GM23338 (cell line): ENCODE measurements around the gene CCIN. TPM values are rescaled to one million over a fixed set of nuclear protein-coding genes. Genes with fewer than 3 reads are reported as not detected.

ENCODE experiments used
- ATAC-seq: fragments of 200-7000 bp; cut with Tn5 transposase; 3 replicates; pipeline ENCODE4 v1.9.1; 2020
- DNase-seq: peaks from one replicate; pipeline ENCODE4 v3.0.0-alpha.2; 2015; ENCODE audit warnings: low spot score
- H2AFZ ChIP-seq: fragments of 200-600 bp; sonication (generic); 2 replicates; pipeline ENCODE4 v1.8.0; 2016; ENCODE audit warnings: antibody characterized with exemption, mild to moderate bottlenecking, moderate library complexity
- H3F3A ChIP-seq: fragments of 200-600 bp; sonication (generic); replicated peaks from 2 replicates; pipeline ENCODE4 v1.8.0; 2017; ENCODE audit warnings: antibody characterized with exemption, mixed run types, low read depth
- H3K27ac ChIP-seq: fragments of 200-600 bp; sonication (generic); 2 replicates; pipeline ENCODE4 v1.6.1; 2016; ENCODE audit warnings: low read depth
- H3K27me3 ChIP-seq: fragments of 200-600 bp; sonication (generic); 2 replicates; pipeline ENCODE4 v1.8.0; 2016; ENCODE audit warnings: mild to moderate bottlenecking, mixed run types, moderate library complexity; ENCODE audit not compliant: insufficient read depth
- H3K36me3 ChIP-seq: fragments of 200-600 bp; sonication (generic); 2 replicates; pipeline ENCODE4 v1.8.0; 2016; ENCODE audit warnings: mild to moderate bottlenecking; ENCODE audit not compliant: insufficient read depth
- H3K4me1 ChIP-seq: fragments of 200-600 bp; sonication (generic); 2 replicates; pipeline ENCODE4 v1.8.0; 2016; ENCODE audit warnings: mild to moderate bottlenecking, moderate library complexity; ENCODE audit not compliant: insufficient read depth
- H3K4me2 ChIP-seq: fragments of 200-600 bp; sonication (generic); 2 replicates; pipeline ENCODE4 v1.7.1; 2017; ENCODE audit warnings: mixed run types
- H3K4me3 ChIP-seq: fragments of 200-600 bp; sonication (generic); 2 replicates; pipeline ENCODE4 v1.6.1; 2016; ENCODE audit warnings: mixed run types
- H3K79me2 ChIP-seq: fragments of 200-600 bp; sonication (generic); replicated peaks from 2 replicates; pipeline ENCODE4 v1.8.0; 2017; ENCODE audit warnings: mild to moderate bottlenecking; ENCODE audit not compliant: insufficient read depth
- H3K9me2 ChIP-seq: fragments of 200-600 bp; sonication (generic); 2 replicates; pipeline ENCODE4 v1.8.0; 2017; ENCODE audit not compliant: insufficient read depth
- H4K20me1 ChIP-seq: fragments of 200-600 bp; sonication (generic); replicated peaks from 2 replicates; pipeline ENCODE4 v1.8.0; 2017; ENCODE audit warnings: mild to moderate bottlenecking; ENCODE audit not compliant: insufficient read depth
- H3K27ac Mint-ChIP-seq: 2 replicates; pipeline ENCODE4 v1.8.0; 2020; ENCODE audit warnings: inconsistent platforms, mild to moderate bottlenecking, moderate library complexity, mixed read lengths
- H3K27me3 Mint-ChIP-seq: 3 replicates; pipeline ENCODE4 v1.8.0; 2022; ENCODE audit warnings: low read depth, mild to moderate bottlenecking, moderate library complexity, mixed read lengths, inconsistent platforms; ENCODE audit not compliant: insufficient read depth, poor library complexity
- H3K36me3 Mint-ChIP-seq: 3 replicates; pipeline ENCODE4 v1.8.0; 2021; ENCODE audit warnings: low read depth, mild to moderate bottlenecking, inconsistent platforms, moderate library complexity, mixed read lengths
- H3K4me1 Mint-ChIP-seq: 3 replicates; pipeline ENCODE4 v1.8.0; 2020; ENCODE audit warnings: mild to moderate bottlenecking, inconsistent platforms, mixed read lengths
- H3K4me3 Mint-ChIP-seq: 3 replicates; pipeline ENCODE4 v1.8.0; 2021; ENCODE audit warnings: moderate library complexity, mild to moderate bottlenecking, inconsistent platforms, mixed read lengths
- H3K9me3 Mint-ChIP-seq: 3 replicates; pipeline ENCODE4 v1.8.0; 2020; ENCODE audit warnings: moderate library complexity, mild to moderate bottlenecking, inconsistent platforms, mixed read lengths
- JUNB ChIP-seq: IDR thresholded peaks from one replicate; pipeline ENCODE4 v1.6.1; 2016; ENCODE audit warnings: antibody characterized with exemption; ENCODE audit not compliant: unreplicated experiment
- POLR2AphosphoS5 ChIP-seq: IDR thresholded peaks from 2 replicates; pipeline ENCODE4 v1.6.1; 2016; ENCODE audit warnings: antibody characterized with exemption, low read depth
- polyA plus RNA-seq: library from polyadenylated mRNA; unstranded; fragments of >200 nt; fragmentation: Nextera tagmentation; extraction: Ambion mirVana; gene quantifications from 2 replicates; pipeline ENCODE4 v1.2.1, GENCODE V29; 2016
- total RNA-seq: library from RNA; depleted of rRNA; stranded (reverse); fragments of >200 nt; shearing (Covaris generic); gene quantifications from 2 replicates; pipeline ENCODE4 v1.2.3, GENCODE V29; 2014
- TF ChIP-seq, protein P1 (sequence below): fragments of 250-450 bp; sonication (Bioruptor Pico); IDR thresholded peaks from 2 replicates; pipeline ENCODE4 v1.5.0; 2020; ENCODE audit warnings: mild to moderate bottlenecking, moderate library complexity
- TF ChIP-seq, protein P2 (sequence below), 2 experiments: fragments of 200-600 bp in 1 of 2; sonication (generic) in 1 of 2; conservative IDR thresholded peaks; 2 replicates each; pipeline versions ENCODE4 v1.5.1 to v1.6.1; 2016 to 2017; ENCODE audit warnings: antibody characterized with exemption in 2 of 2, low read depth in 2 of 2, mild to moderate bottlenecking in 2 of 2, moderate library complexity in 1 of 2
- TF ChIP-seq, protein P3 (sequence below): IDR thresholded peaks from 2 replicates; pipeline ENCODE4 v1.6.1; 2016; ENCODE audit warnings: antibody characterized with exemption

The CCIN gene
- total and polyA plus RNA-seq, 2 experiments from 2014 or later, result 0.14 TPM; not detected in 1

DNA sequence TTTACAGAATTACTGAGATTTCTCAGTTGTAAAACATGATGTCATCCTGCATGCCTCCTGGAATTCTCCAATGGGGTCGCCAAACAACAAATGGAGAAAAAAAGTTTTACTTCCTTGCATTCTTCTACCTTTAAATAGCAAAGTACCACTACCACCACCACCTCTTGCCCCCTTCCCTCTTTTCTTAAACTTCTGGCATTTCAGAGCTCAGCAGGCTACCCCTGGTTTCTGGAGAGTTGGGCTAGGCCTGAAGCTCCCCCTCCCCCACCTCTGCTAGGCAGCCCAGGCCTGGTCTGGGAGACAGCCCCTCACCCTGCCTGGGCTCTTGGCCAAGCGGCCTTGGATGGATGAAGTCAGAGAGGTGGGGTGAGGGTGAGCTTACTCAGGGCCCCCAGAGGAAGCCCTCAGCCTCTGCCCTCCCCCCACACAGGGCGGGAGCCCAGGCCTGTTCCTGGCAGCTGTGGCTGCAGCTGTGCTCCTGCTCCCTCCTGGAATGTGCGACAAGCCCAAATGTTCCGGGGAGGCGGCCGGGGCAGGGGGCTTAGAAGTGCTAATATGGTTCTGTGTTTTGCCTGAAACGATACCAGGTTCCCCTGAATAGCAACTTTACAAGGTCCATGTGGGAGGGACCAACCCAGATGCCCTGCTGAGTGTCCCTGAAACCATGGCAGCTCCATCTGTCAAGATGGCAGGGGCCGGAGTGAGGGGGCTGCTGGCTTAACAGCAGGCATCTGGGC is 6.0 kb upstream of the CCIN start (continued):
- TF ChIP-seq, protein P1, sequence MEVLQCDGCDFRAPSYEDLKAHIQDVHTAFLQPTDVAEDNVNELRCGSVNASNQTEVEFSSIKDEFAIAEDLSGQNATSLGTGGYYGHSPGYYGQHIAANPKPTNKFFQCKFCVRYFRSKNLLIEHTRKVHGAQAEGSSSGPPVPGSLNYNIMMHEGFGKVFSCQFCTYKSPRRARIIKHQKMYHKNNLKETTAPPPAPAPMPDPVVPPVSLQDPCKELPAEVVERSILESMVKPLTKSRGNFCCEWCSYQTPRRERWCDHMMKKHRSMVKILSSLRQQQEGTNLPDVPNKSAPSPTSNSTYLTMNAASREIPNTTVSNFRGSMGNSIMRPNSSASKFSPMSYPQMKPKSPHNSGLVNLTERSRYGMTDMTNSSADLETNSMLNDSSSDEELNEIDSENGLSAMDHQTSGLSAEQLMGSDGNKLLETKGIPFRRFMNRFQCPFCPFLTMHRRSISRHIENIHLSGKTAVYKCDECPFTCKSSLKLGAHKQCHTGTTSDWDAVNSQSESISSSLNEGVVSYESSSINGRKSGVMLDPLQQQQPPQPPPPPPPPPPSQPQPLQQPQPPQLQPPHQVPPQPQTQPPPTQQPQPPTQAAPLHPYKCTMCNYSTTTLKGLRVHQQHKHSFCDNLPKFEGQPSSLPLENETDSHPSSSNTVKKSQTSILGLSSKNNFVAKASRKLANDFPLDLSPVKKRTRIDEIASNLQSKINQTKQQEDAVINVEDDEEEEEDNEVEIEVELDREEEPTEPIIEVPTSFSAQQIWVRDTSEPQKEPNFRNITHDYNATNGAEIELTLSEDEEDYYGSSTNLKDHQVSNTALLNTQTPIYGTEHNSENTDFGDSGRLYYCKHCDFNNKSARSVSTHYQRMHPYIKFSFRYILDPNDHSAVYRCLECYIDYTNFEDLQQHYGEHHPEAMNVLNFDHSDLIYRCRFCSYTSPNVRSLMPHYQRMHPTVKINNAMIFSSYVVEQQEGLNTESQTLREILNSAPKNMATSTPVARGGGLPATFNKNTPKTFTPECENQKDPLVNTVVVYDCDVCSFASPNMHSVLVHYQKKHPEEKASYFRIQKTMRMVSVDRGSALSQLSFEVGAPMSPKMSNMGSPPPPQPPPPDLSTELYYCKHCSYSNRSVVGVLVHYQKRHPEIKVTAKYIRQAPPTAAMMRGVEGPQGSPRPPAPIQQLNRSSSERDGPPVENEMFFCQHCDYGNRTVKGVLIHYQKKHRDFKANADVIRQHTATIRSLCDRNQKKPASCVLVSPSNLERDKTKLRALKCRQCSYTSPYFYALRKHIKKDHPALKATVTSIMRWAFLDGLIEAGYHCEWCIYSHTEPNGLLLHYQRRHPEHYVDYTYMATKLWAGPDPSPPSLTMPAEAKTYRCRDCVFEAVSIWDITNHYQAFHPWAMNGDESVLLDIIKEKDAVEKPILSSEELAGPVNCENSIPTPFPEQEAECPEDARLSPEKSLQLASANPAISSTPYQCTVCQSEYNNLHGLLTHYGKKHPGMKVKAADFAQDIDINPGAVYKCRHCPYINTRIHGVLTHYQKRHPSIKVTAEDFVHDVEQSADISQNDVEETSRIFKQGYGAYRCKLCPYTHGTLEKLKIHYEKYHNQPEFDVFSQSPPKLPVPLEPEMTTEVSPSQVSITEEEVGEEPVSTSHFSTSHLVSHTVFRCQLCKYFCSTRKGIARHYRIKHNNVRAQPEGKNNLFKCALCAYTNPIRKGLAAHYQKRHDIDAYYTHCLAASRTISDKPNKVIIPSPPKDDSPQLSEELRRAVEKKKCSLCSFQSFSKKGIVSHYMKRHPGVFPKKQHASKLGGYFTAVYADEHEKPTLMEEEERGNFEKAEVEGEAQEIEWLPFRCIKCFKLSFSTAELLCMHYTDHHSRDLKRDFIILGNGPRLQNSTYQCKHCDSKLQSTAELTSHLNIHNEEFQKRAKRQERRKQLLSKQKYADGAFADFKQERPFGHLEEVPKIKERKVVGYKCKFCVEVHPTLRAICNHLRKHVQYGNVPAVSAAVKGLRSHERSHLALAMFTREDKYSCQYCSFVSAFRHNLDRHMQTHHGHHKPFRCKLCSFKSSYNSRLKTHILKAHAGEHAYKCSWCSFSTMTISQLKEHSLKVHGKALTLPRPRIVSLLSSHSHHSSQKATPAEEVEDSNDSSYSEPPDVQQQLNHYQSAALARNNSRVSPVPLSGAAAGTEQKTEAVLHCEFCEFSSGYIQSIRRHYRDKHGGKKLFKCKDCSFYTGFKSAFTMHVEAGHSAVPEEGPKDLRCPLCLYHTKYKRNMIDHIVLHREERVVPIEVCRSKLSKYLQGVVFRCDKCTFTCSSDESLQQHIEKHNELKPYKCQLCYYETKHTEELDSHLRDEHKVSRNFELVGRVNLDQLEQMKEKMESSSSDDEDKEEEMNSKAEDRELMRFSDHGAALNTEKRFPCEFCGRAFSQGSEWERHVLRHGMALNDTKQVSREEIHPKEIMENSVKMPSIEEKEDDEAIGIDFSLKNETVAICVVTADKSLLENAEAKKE (CRISPR knock-in tag), result peak; percentile 80; the same call in 1 of the 2 replicates
- no peak for TF ChIP-seq JUNB
- TF ChIP-seq, protein P2, sequence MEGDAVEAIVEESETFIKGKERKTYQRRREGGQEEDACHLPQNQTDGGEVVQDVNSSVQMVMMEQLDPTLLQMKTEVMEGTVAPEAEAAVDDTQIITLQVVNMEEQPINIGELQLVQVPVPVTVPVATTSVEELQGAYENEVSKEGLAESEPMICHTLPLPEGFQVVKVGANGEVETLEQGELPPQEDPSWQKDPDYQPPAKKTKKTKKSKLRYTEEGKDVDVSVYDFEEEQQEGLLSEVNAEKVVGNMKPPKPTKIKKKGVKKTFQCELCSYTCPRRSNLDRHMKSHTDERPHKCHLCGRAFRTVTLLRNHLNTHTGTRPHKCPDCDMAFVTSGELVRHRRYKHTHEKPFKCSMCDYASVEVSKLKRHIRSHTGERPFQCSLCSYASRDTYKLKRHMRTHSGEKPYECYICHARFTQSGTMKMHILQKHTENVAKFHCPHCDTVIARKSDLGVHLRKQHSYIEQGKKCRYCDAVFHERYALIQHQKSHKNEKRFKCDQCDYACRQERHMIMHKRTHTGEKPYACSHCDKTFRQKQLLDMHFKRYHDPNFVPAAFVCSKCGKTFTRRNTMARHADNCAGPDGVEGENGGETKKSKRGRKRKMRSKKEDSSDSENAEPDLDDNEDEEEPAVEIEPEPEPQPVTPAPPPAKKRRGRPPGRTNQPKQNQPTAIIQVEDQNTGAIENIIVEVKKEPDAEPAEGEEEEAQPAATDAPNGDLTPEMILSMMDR (conservative IDR thresholded peaks at IDR 0.05; ENCODE audit: low read depth in 2 of 2), result no peak
- peak; percentile 45 for TF ChIP-seq POLR2AphosphoS5

DNA sequence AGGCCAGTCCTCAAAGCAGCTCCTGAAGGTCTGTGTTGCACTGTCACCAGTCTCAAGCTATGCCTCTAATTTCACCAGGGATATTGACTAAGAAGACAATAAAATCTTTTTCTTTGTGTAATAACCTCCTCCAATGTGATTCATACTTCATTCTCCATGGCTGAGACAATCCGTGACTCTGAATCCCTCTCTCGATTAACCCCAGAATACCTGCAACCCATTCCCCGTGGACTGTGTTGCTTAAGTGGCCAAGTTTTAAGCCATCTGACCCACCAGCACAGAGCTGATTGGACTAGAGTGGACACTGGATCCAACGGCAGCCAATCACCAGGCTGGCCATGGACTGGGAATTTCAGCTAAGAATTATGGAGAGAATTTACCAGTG is 5.4 kb upstream of the CCIN start:
- H2AFZ ChIP-seq, result no peak overlapping the region; the same call in 1 of the 2 replicates
- TF ChIP-seq, protein P3, sequence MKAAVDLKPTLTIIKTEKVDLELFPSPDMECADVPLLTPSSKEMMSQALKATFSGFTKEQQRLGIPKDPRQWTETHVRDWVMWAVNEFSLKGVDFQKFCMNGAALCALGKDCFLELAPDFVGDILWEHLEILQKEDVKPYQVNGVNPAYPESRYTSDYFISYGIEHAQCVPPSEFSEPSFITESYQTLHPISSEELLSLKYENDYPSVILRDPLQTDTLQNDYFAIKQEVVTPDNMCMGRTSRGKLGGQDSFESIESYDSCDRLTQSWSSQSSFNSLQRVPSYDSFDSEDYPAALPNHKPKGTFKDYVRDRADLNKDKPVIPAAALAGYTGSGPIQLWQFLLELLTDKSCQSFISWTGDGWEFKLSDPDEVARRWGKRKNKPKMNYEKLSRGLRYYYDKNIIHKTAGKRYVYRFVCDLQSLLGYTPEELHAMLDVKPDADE, result no peak
- TF ChIP-seq, protein P1 (CRISPR knock-in tag), result no peak

More for the DNA sequence above, 5.4 kb upstream of the CCIN start:
- Histone ChIP-seq H3F3A (peaks cover 7% of the 10 kb centered on the region; the same call in 1 of the 2 replicates), H3K9me2 (peaks cover 3% of the 10 kb centered on the region; the same call in 1 of the 2 replicates), H3K4me1 (peaks cover 27% of the 10 kb centered on the region), H3K27me3 (no peaks in the 10 kb centered on the region), H3K36me3 (no peaks in the 10 kb centered on the region), H3K4me2 (peak overlapping the region; percentile 42), H3K79me2 (no peaks in the 10 kb centered on the region), H4K20me1 (no peaks in the 10 kb centered on the region), H3K4me3 (no peak overlapping the region), H3K27ac (peak overlapping the region; percentile 88)
- Mint-ChIP-seq H3K27me3 (peaks cover 25% of the 10 kb centered on the region), H3K4me1 (peaks cover 46% of the 10 kb centered on the region), H3K36me3 (peaks cover 6% of the 10 kb centered on the region; the same call in 2 of the 3 replicates), H3K27ac (peak overlapping the region; percentile 88), H3K9me3 (no peaks in the 10 kb centered on the region; the same call in none of the 3 replicates), H3K4me3 (peak overlapping the region; percentile 27; the same call in 1 of the 3 replicates)
- DNase-seq (no peak), ATAC-seq (no peak)
